ENCODE measurements around the gene CLCN1. TPM values are rescaled to one million over a fixed set of nuclear protein-coding genes. Genes with fewer than 3 reads are reported as not detected.

CLCN1 gene
- total RNA-seq = under 1 TPM in 1 of 4 donors, not detected in 3; 0.64 TPM

DNA sequence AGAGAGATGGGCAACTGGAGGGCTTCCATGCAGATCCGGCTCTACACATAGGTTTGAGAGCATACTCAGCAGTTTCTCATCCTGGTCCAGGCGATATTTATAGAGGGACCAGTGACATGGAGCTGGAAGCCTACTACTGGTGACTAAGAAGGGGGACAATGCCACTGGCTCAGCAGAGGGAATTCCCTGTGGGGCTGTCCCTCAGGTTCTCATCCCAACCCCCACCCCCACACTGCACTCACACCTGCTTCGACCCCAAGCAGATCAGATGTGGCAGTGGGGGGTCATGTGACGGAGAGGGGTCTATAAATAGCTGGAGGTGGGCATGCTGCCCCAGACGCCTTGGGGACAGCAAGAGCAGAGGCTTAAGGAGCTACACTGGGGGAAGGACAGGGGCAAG, at the start of gene CLCN1:
Gene CLCN1 (plus strand): TSS at position 336 of the 400 bp plus-strand sequence. CDS start 102 bp downstream, outside the sequence.
- Histone ChIP-seq H3K36me3 (no peaks in the 10 kb centered on the region), H3K9me3 (no peaks in the 10 kb centered on the region), H3K4me3 (no peak within 1 kb of the TSS), H3K27me3 (no peaks in the 10 kb centered on the region), H3K27ac (no peak within 1 kb of the TSS), H3K4me1 (peaks cover 7% of the 10 kb centered on the region)
- TF ChIP-seq POLR2A (IDR thresholded peaks at IDR 0.05) (no peak), POLR2AphosphoS5 (IDR thresholded peaks at IDR 0.05) (no peak), EP300 (IDR thresholded peaks at IDR 0.05) (no peak)
- TF ChIP-seq, protein P1, sequence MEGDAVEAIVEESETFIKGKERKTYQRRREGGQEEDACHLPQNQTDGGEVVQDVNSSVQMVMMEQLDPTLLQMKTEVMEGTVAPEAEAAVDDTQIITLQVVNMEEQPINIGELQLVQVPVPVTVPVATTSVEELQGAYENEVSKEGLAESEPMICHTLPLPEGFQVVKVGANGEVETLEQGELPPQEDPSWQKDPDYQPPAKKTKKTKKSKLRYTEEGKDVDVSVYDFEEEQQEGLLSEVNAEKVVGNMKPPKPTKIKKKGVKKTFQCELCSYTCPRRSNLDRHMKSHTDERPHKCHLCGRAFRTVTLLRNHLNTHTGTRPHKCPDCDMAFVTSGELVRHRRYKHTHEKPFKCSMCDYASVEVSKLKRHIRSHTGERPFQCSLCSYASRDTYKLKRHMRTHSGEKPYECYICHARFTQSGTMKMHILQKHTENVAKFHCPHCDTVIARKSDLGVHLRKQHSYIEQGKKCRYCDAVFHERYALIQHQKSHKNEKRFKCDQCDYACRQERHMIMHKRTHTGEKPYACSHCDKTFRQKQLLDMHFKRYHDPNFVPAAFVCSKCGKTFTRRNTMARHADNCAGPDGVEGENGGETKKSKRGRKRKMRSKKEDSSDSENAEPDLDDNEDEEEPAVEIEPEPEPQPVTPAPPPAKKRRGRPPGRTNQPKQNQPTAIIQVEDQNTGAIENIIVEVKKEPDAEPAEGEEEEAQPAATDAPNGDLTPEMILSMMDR (IDR thresholded peaks at IDR 0.05) = no peak
- WGBS = 85% methylated on average over 4 of the region's 5 CpGs
- no peak for DNase-seq (ENCODE audit: low spot score in 2 of 2)

DNA sequence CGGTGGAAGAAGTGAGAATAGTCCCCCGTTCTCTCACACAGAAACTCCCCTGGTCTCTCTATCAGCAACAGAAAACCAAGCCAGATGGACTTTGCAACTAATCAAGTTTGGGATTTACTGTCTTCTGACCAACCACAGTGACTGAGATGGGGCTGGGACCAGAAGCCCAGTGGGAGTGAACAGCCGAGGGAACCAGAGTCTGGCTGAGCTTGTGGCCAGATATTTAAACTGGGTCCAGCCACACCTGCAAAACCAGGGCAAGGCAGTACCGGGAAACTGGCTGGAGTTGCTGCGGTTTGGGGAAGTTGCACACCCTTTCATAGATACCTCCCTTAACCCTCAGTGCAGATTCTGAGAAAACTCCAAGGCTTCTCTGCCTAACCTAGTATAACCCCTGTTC, 46.7 kb upstream of the CLCN1 start:
- peaks cover 10% of the 10 kb centered on the region for H3K4me1 ChIP-seq
- no peak for DNase-seq (ENCODE audit: low spot score in 2 of 2)
- TF ChIP-seq POLR2AphosphoS5 (IDR thresholded peaks at IDR 0.05) = no peak
- no peak for TF ChIP-seq POLR2A (IDR thresholded peaks at IDR 0.05)
- TF ChIP-seq, protein P1 (IDR thresholded peaks at IDR 0.05) = no peak
- TF ChIP-seq EP300 (IDR thresholded peaks at IDR 0.05) = no peak
- H3K36me3 ChIP-seq = peaks cover 36% of the 10 kb centered on the region
- WGBS = 69% methylated on average over 5 of the region's 5 CpGs
- H3K9me3 ChIP-seq = no peaks in the 10 kb centered on the region
- H3K27me3 ChIP-seq = no peaks in the 10 kb centered on the region
- H3K27ac ChIP-seq = no peak overlapping the region
- H3K4me3 ChIP-seq = no peak overlapping the region

DNA sequence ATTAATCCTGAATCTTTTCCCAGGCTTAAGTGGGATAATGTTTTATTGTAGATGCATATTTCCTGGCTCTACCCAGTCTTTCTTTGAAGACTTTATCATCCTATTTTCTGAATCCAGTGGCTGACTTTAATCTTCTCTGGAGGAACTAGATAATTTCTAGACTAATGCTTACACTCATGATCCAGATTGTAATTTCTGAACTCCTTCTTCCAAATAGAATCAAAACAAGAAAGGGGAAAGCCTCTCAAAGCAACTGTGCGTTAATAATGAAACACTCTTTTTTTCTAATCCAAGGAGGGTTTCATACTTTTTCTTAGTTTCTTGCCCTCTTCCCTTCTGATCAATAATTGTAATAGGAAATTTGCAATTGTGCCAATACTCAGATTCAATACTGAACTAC, 44.7 kb upstream of the CLCN1 start:
- 90% methylated on average over 1 of the region's 1 CpG for WGBS
- Histone ChIP-seq H3K27ac (no peak overlapping the region), H3K9me3 (no peaks in the 10 kb centered on the region), H3K27me3 (no peaks in the 10 kb centered on the region), H3K4me1 (no peaks in the 10 kb centered on the region), H3K4me3 (no peak overlapping the region), H3K36me3 (peaks cover 36% of the 10 kb centered on the region)
- no peak for DNase-seq (ENCODE audit: low spot score in 2 of 2)
- no peak for TF ChIP-seq POLR2AphosphoS5 (IDR thresholded peaks at IDR 0.05)
- TF ChIP-seq, protein P1 (IDR thresholded peaks at IDR 0.05) = no peak
- no peak for TF ChIP-seq POLR2A (IDR thresholded peaks at IDR 0.05)
- no peak for TF ChIP-seq EP300 (IDR thresholded peaks at IDR 0.05)

DNA sequence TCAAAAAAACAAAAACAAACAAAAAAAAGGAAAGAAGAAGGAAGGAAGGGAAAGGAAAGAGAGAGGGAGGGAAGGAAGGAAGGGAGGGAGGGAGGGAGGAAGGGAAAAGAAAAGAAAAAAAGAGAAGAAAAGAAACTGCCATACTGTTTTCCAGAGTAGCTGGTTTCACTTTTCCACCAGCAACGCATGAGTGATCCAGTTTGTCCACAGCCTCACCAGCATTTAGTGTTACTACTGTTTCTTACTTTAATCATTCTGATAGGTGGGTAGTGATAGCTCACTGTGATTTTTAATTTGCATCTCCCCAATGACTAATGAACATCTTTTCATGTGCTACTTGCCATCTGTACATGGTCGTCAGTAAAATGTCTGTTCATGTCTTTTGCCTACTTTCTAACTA, 43.0 kb upstream of the CLCN1 start:
- DNase-seq (ENCODE audit: low spot score in 2 of 2) = no peak
- H3K36me3 ChIP-seq = peaks cover 25% of the 10 kb centered on the region
- no peak overlapping the region for H3K27ac ChIP-seq
- H3K4me1 ChIP-seq = no peaks in the 10 kb centered on the region
- no peak overlapping the region for H3K4me3 ChIP-seq
- TF ChIP-seq EP300 (IDR thresholded peaks at IDR 0.05) (no peak), POLR2AphosphoS5 (IDR thresholded peaks at IDR 0.05) (no peak), POLR2A (IDR thresholded peaks at IDR 0.05) (no peak)
- TF ChIP-seq, protein P1 (IDR thresholded peaks at IDR 0.05) = no peak
- WGBS = 93% methylated on average over 2 of the region's 2 CpGs
- H3K27me3 ChIP-seq = no peaks in the 10 kb centered on the region
- no peaks in the 10 kb centered on the region for H3K9me3 ChIP-seq

DNA sequence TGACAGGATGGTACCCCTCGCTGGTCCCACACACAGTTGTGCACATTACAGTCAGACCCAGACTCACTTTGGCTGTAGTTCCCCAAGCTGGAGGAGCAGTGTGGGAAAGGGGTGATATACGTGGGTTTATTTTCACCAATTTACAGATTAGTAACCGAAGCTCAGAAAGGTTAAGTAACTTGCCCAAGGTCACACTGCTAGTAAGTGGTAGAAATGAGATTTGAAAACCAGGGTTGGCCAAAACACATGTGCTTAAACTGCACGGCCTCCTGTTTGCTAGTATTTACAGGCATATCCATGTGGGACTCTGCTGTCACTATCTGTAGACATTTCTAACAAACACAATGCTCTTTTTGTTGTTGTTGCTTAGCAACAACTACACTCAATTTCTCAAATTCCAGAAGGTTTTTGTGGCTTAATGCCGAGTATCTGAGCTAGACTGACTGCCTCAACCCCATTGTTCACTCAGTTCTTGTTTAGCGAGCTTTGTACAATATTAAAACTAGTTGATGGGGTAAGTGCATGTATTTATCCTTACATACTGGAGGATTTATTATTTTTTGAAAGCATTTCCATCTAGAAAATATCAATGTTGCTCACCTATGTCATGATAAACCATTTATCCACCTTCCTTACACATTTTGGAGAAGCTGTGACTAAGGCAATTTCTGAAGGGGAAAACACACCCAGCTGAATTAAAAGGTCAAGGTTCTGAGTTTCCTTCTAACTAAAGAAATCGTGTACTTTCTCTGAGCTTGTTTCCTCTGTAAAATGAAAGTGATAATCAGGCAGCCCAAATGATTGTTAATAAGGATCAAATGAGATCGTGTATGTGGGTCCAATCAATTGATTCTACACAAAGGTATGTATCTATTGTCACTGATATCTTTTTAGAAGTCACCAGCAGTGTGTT, 36.5 kb upstream of the CLCN1 start:
- 34% methylated on average over 8 of the region's 8 CpGs for WGBS

More for the DNA sequence above, 36.5 kb upstream of the CLCN1 start:
- no peaks in the 10 kb centered on the region for H3K27me3 ChIP-seq
- no peaks in the 10 kb centered on the region for H3K9me3 ChIP-seq
- H3K4me1 ChIP-seq = peaks cover 14% of the 10 kb centered on the region
- no peak overlapping the region for H3K4me3 ChIP-seq
- no peak for TF ChIP-seq POLR2A (IDR thresholded peaks at IDR 0.05)
- TF ChIP-seq POLR2AphosphoS5 (IDR thresholded peaks at IDR 0.05) = no peak
- TF ChIP-seq EP300 (IDR thresholded peaks at IDR 0.05) = no peak
- TF ChIP-seq, protein P1 (IDR thresholded peaks at IDR 0.05) = no peak
- H3K36me3 ChIP-seq = no peaks in the 10 kb centered on the region
- no peak for DNase-seq (ENCODE audit: low spot score in 2 of 2)
- peak overlapping the region; percentile 67 for H3K27ac ChIP-seq

Data from suprapubic skin (tissue), 4 donors.